CD4-positive, alpha-beta memory T cell (primary cell): Measurements from ENCODE around the gene FANCL. TPM values are rescaled to one million over a fixed set of nuclear protein-coding genes. Genes with fewer than 3 reads are reported as not detected.
"Not testable (repeated sequence)": the region's sequence is repeated elsewhere in the genome, so short reads cannot be mapped to it uniquely, and the experiment has no call there.

ENCODE experiments used
- CTCF ChIA-PET: fragments of 350-600 bp; sonication (Branson Sonifier 250); formaldehyde crosslinking; loops from one replicate; lab custom pipeline; 2021; ENCODE audit warnings: inconsistent platforms; ENCODE audit not compliant: partially characterized antibody; lab: Charles Lee
- POLR2A ChIA-PET: fragments of 350-600 bp; sonication (Branson Sonifier 250); formaldehyde crosslinking; loops from one replicate; lab custom pipeline; 2021; ENCODE audit not compliant: partially characterized antibody; lab: Charles Lee
- DNase-seq, 5 donors: peaks; one replicate each; pipeline versions ENCODE4 v3.0.0 to v3.0.0-alpha.2; 2020 to 2022; ENCODE audit warnings: mixed read lengths in 1 of 5
- H3K27ac ChIP-seq: one replicate; pipeline ENCODE4 v1.7.0; 2013; ENCODE audit warnings: low read depth, low read length
- H3K27me3 ChIP-seq: 2 replicates; pipeline ENCODE4 v1.7.0; 2013; ENCODE audit warnings: mild to moderate bottlenecking, low read length, moderate library complexity; ENCODE audit not compliant: insufficient read depth
- H3K36me3 ChIP-seq: 2 replicates; pipeline ENCODE4 v1.7.0; 2013; ENCODE audit warnings: mild to moderate bottlenecking, low read length, moderate library complexity; ENCODE audit not compliant: insufficient read depth
- H3K4me1 ChIP-seq: 2 replicates; pipeline ENCODE4 v1.7.0; 2013; ENCODE audit warnings: mild to moderate bottlenecking, low read length, moderate library complexity; ENCODE audit not compliant: insufficient read depth
- H3K4me3 ChIP-seq, 2 donors: one replicate each; pipeline ENCODE4 v1.7.0; 2013; ENCODE audit warnings: low read length in 2 of 2, mild to moderate bottlenecking in 1 of 2
- H3K9me3 ChIP-seq, 2 donors: one replicate each; pipeline ENCODE4 v1.7.0; 2013; ENCODE audit warnings: low read length in 2 of 2, control low read depth in 1 of 2; ENCODE audit not compliant: control insufficient read depth in 1 of 2
- H3K27ac Mint-ChIP-seq, 7 donors: one replicate each; pipeline ENCODE4 v1.8.0; 2020 to 2021; ENCODE audit warnings: mixed read lengths in 7 of 7, mild to moderate bottlenecking in 6 of 7, inconsistent platforms in 3 of 7, moderate library complexity in 3 of 7
- H3K27me3 Mint-ChIP-seq, 2 donors: one replicate each; pipeline ENCODE4 v1.8.0; 2020 to 2021; ENCODE audit warnings: mixed read lengths in 2 of 2
- H3K36me3 Mint-ChIP-seq, 2 donors: one replicate each; pipeline ENCODE4 v1.8.0; 2020 to 2021; ENCODE audit warnings: mixed read lengths in 2 of 2, inconsistent platforms in 1 of 2, mild to moderate bottlenecking in 1 of 2
- H3K4me1 Mint-ChIP-seq, 4 donors: one replicate each; pipeline ENCODE4 v1.8.0; 2020 to 2021; ENCODE audit warnings: mixed read lengths in 4 of 4, mild to moderate bottlenecking in 1 of 4
- H3K4me3 Mint-ChIP-seq, 8 donors: one replicate each; pipeline ENCODE4 v1.8.0; 2020 to 2021; ENCODE audit warnings: mixed read lengths in 8 of 8, mild to moderate bottlenecking in 7 of 8, moderate library complexity in 6 of 8, inconsistent platforms in 3 of 8
- H3K9me3 Mint-ChIP-seq, 8 donors: one replicate each; pipeline ENCODE4 v1.8.0; 2020 to 2021; ENCODE audit warnings: mixed read lengths in 8 of 8, mild to moderate bottlenecking in 5 of 8, inconsistent platforms in 3 of 8, moderate library complexity in 1 of 8
- intact Hi-C: fragments of 100-400 bp; cut with micrococcal nuclease; formaldehyde crosslinking; loops from one replicate; pipeline ENCODE4 v1.15.1; 2023
- polyA plus RNA-seq, 2 donors: library from polyadenylated mRNA; unstranded; fragments of 300-500 nt; fragmentation: Illumina TruSeq; gene quantifications; one replicate each; pipeline ENCODE4 v1.2.3, GENCODE V29; 2021
- total RNA-seq, 2 experiments: library from RNA; stranded (reverse); gene quantifications; one replicate each; pipeline ENCODE4 v1.2.3, GENCODE V29; 2021

The FANCL gene
- total RNA-seq (10 to 100 TPM in 1 of 2 experiments, 1 to 10 TPM in 1; 9.7 to 10.1 TPM), polyA plus RNA-seq (1 to 10 TPM; 1.6 to 8.9 TPM)

DNA sequence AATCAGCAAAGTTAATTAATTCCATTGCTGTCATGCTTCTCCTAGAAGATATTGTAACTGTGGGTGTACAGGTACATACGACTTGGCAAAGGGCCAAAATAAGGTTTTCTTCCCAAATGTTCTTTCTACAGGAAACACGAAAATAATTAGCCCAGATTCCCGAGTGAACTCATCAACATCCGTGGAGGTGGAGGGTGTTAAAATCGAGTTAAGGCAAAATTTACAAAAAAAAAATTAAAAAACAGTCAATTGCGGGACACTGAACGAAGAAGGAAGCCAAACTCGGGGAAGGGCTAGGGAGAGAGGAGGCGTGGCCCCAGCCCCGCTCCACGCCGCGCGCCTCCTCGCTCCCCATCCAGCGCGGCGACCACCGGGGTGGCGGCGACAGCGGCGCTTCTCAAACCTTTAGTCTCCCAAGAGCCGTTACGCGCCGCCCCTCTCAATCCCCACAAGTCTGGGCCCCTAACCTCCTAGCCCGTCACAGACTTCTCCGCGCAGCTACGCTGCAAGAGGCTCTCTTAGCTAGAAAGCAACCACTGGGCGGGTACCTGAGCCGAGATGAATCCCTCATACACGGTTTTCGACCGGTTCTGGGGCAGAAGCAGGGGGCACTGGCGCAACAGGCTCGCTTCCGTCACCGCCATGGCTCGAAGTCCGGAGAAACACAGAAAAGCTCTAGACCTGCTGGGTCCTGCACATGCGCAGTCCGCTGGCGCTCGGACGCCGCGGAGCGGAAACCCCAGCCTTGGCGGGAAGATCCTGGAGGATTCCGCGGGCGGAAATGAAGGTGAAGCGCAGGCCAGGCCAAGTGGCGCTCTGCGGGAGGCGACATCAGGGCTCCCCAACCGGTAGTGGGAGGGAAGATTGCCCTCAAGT is at the start of gene FANCL:
Gene FANCL (minus strand): TSS at position 656 of the 876 bp plus-strand sequence. CDS start 12 bp downstream, at position 644.
- H3K27me3 ChIP-seq: no peaks in the 10 kb centered on the region
- peaks cover 0 to 6% of the 10 kb centered on the region in 2 donors for H3K36me3 Mint-ChIP-seq
- peak within 1 kb of the TSS; percentile 52 to 93 (median 87) for H3K27ac Mint-ChIP-seq
- CTCF ChIA-PET: no interaction called here
- peaks cover 23 to 37% (median 29%) of the 10 kb centered on the region in 4 donors for H3K4me1 Mint-ChIP-seq
- peaks cover 0 to 1% of the 10 kb centered on the region in 2 donors for H3K27me3 Mint-ChIP-seq
- H3K9me3 ChIP-seq: no peaks in the 10 kb centered on the region
- no peaks in the 10 kb centered on the region for H3K9me3 Mint-ChIP-seq
- H3K36me3 ChIP-seq: no peaks in the 10 kb centered on the region
- H3K4me3 ChIP-seq: peak within 1 kb of the TSS; percentile 81 to 99
- intact Hi-C loops: loop anchor here (1.0 kb wide), 1 partner anchor 195 kb away; the partner anchor contains the start of gene VRK2
- peak within 1 kb of the TSS; percentile 92 to 98 (median 96) for H3K4me3 Mint-ChIP-seq
- peaks cover 18% of the 10 kb centered on the region for H3K4me1 ChIP-seq
- POLR2A ChIA-PET: interaction anchor here (1.2 kb wide), 1 partner anchor 194 kb away, joined by 5 read pairs; the partner anchor contains the start of gene VRK2
- H3K27ac ChIP-seq: peak within 1 kb of the TSS; percentile 12
- peak; percentile 47 to 66 (median 56) for DNase-seq

DNA sequence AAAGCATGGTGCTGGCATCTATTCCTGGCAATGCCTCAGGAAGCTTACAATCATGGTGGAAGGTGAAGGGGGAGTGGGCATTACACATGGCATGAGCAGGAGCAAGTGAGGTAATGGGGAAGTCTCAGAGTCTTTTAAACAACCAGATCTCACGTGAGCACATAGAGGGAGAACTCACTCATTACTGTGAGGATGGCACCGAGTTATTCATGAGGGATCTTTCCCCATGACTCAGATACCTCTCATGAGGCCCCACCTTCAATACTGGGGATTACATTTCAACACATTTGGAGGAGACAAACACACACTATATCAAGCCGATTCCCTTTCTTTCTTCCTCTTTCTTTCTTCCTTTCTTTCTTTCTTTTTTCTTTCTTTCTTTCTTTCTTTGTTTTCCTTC is 47.9 kb upstream of the FANCL start:
- no peaks in the 10 kb centered on the region for H3K4me1 ChIP-seq
- Mint-ChIP-seq H3K4me3 (no peak overlapping the region), H3K27ac (no peak overlapping the region), H3K36me3 (no peaks in the 10 kb centered on the region), H3K4me1 (no peaks in the 10 kb centered on the region), H3K9me3 (peaks cover 0 to 3% (median 0%) of the 10 kb centered on the region in 8 donors), H3K27me3 (peaks cover 3 to 11% of the 10 kb centered on the region in 2 donors)
- no peak overlapping the region for H3K27ac ChIP-seq
- DNase-seq: no peak
- intact Hi-C loops: no loop called here
- H3K9me3 ChIP-seq: no peaks in the 10 kb centered on the region
- no peaks in the 10 kb centered on the region for H3K36me3 ChIP-seq
- CTCF ChIA-PET: no interaction called here
- no peak overlapping the region for H3K4me3 ChIP-seq
- no peaks in the 10 kb centered on the region for H3K27me3 ChIP-seq
- POLR2A ChIA-PET: no interaction called here

GRCh38 chr2:58283931-58284330 is 42.8 kb upstream of the FANCL start:
- CTCF ChIA-PET: no interaction called here
- no peaks in the 10 kb centered on the region for H3K9me3 ChIP-seq

DNA sequence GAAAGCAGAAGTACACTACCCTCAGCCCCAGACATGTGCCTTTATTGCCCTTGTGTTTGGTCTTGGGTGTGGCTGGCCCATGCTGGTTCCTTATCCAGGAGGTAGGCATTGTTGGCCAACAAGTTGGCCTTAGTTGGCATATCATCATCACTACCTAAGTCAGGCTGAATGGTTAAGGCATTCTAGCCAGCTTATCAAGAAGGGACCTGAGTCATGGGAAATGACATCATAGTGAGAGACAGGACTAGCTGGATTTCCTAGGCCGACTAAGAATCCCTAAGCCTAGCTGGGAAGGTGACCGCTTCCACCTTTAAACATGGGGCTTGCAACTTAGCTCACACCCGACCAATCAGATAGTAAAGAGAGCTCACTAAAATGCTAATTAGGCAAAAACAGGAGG is 34.0 kb upstream of the FANCL start:
- H3K4me1 ChIP-seq, H3K27me3 Mint-ChIP-seq, H3K27ac Mint-ChIP-seq, H3K36me3 ChIP-seq, POLR2A ChIA-PET, H3K4me3 Mint-ChIP-seq, H3K27ac ChIP-seq, H3K9me3 Mint-ChIP-seq, H3K9me3 ChIP-seq, intact Hi-C loops, H3K36me3 Mint-ChIP-seq, H3K4me3 ChIP-seq, H3K4me1 Mint-ChIP-seq, CTCF ChIA-PET, H3K27me3 ChIP-seq, DNase-seq: not testable (repeated sequence)

More at GRCh38 chr2:58283931-58284330, 42.8 kb upstream of the FANCL start:
- Histone ChIP-seq H3K36me3 (no peaks in the 10 kb centered on the region), H3K27ac (no peak overlapping the region), H3K4me1 (no peaks in the 10 kb centered on the region), H3K4me3 (no peak overlapping the region), H3K27me3 (no peaks in the 10 kb centered on the region)
- intact Hi-C loops: no loop called here
- Mint-ChIP-seq H3K4me3 (no peak overlapping the region), H3K4me1 (no peaks in the 10 kb centered on the region), H3K27me3 (peaks cover 0 to 4% of the 10 kb centered on the region in 2 donors), H3K27ac (no peak overlapping the region), H3K36me3 (no peaks in the 10 kb centered on the region), H3K9me3 (peaks cover 0 to 3% (median 0%) of the 10 kb centered on the region in 8 donors)
- no peak for DNase-seq
- POLR2A ChIA-PET: no interaction called here

DNA sequence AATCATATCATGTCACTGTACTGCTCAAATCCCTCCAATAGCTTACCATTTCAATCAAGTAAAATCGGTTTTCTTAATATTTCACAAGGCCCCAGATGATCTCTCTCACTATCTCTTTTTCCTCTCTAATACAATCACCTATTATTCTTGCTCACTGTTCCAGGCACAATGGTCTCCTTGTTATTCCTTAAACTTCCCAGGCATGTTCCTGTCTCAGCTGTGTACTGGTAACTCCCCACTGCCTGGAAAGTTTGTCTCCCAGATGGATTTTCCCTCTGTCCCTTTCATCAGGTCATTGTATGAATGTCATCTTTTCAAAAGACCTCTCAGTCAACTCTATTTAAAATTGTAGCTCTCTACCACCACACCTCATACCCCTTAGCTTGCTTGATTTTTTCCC is 30.7 kb upstream of the FANCL start:
- Histone ChIP-seq H3K36me3 (no peaks in the 10 kb centered on the region), H3K4me1 (no peaks in the 10 kb centered on the region), H3K9me3 (no peaks in the 10 kb centered on the region), H3K4me3 (no peak overlapping the region), H3K27ac (no peak overlapping the region), H3K27me3 (no peaks in the 10 kb centered on the region)
- intact Hi-C loops: no loop called here
- no peak for DNase-seq
- ChIA-PET POLR2A (no interaction called here), CTCF (interaction anchor here (0.8 kb wide), 1 partner anchor 21 kb away, joined by 3 read pairs; no protein-coding TSS in a partner anchor)
- no peak overlapping the region for H3K27ac Mint-ChIP-seq
- H3K27me3 Mint-ChIP-seq: peaks cover 0 to 1% of the 10 kb centered on the region in 2 donors
- peaks cover 0 to 5% (median 0%) of the 10 kb centered on the region in 8 donors for H3K9me3 Mint-ChIP-seq
- no peak overlapping the region for H3K4me3 Mint-ChIP-seq
- no peaks in the 10 kb centered on the region for H3K36me3 Mint-ChIP-seq
- no peaks in the 10 kb centered on the region for H3K4me1 Mint-ChIP-seq

GRCh38 chr2:58268685-58269084 is 27.6 kb upstream of the FANCL start:
- Histone ChIP-seq H3K9me3 (no peaks in the 10 kb centered on the region), H3K27ac (no peak overlapping the region), H3K4me1 (no peaks in the 10 kb centered on the region), H3K27me3 (no peaks in the 10 kb centered on the region), H3K36me3 (no peaks in the 10 kb centered on the region), H3K4me3 (no peak overlapping the region)
- H3K4me3 Mint-ChIP-seq: no peak overlapping the region
- CTCF ChIA-PET: no interaction called here
- DNase-seq: no peak
- POLR2A ChIA-PET: no interaction called here
- H3K36me3 Mint-ChIP-seq: no peaks in the 10 kb centered on the region
- H3K4me1 Mint-ChIP-seq: no peaks in the 10 kb centered on the region
- intact Hi-C loops: no loop called here
- no peak overlapping the region for H3K27ac Mint-ChIP-seq
- H3K9me3 Mint-ChIP-seq: peaks cover 0 to 2% (median 0%) of the 10 kb centered on the region in 8 donors
- peaks cover 0 to 1% of the 10 kb centered on the region in 2 donors for H3K27me3 Mint-ChIP-seq

- no peaks in the 10 kb centered on the region for H3K4me1 Mint-ChIP-seq
- H3K27me3 ChIP-seq: no peaks in the 10 kb centered on the region
- no peaks in the 10 kb centered on the region for H3K9me3 ChIP-seq
- CTCF ChIA-PET: no interaction called here
- POLR2A ChIA-PET: no interaction called here
- H3K4me3 Mint-ChIP-seq: no peak overlapping the region
- no peaks in the 10 kb centered on the region for H3K4me1 ChIP-seq
- H3K4me3 ChIP-seq: no peak overlapping the region
- intact Hi-C loops: no loop called here
- H3K36me3 ChIP-seq: no peaks in the 10 kb centered on the region
- H3K27ac ChIP-seq: no peak overlapping the region
- H3K27me3 Mint-ChIP-seq: peaks cover 0 to 1% of the 10 kb centered on the region in 2 donors
- no peak overlapping the region for H3K27ac Mint-ChIP-seq
- DNase-seq: no peak
- no peaks in the 10 kb centered on the region for H3K36me3 Mint-ChIP-seq
- H3K9me3 Mint-ChIP-seq: peaks cover 0 to 2% (median 0%) of the 10 kb centered on the region in 8 donors
These were observed 25.1 kb upstream of the FANCL start for GRCh38 chr2:58266211-58266610.
